ENCODE results near the gene CARD10. TPM values are rescaled to one million over a fixed set of nuclear protein-coding genes. Genes with fewer than 3 reads are reported as not detected.
"Not testable (repeated sequence)": the region's sequence is repeated elsewhere in the genome, so short reads cannot be mapped to it uniquely, and the experiment has no call there.

The CARD10 gene
- total RNA-seq, 1 experiment from 2014 or later = 0.26 TPM

DNA sequence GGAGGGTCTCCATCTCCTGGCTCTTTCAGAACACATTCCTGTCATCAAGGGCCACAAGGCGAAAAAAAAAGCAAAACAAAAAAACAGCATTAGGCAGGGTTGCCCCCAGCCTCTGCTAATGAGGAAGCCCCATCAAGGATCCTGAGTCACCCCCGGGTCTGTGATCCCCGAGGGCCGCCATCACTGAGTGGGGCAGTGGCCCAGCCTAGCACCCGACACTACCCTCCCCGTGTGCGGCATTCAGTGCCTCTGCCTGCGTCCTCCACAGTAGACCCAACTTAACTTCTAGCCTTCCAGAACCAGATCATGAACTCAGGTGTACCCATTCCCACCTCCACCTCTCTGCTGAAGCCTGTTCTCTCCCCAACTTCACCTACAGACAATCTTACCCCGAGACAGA lies 34.5 kb upstream of the CARD10 start:
- intact Hi-C loops (cut with micrococcal nuclease; ENCODE audit: unreplicated experiment) = no loop called here
- H3K9me3 ChIP-seq (ENCODE audit: low read depth, low read length, poor library complexity, severe bottlenecking) = no peaks in the 10 kb centered on the region
- DNase-seq (ENCODE audit: low spot score) = no peak
- H3K27me3 ChIP-seq (replicated peaks; ENCODE audit: insufficient read depth, low read depth, low read length, poor library complexity) = no peaks in the 10 kb centered on the region
- BruUV-seq (replicated peaks) = no TSS peak
- CTCF ChIA-PET = interaction anchor here (0.6 kb wide), 1 partner anchor 207 kb away, joined by 4 read pairs; no protein-coding TSS in a partner anchor
- H3K4me3 ChIP-seq (ENCODE audit: low read depth, low read length, poor library complexity, severe bottlenecking) = no peak overlapping the region
- H3K36me3 ChIP-seq (ENCODE audit: insufficient read depth, low read length, poor library complexity, severe bottlenecking) = no peaks in the 10 kb centered on the region
- POLR2A ChIA-PET (ENCODE audit: low non-redundant PET) = no interaction called here
- TF ChIP-seq, protein P1, sequence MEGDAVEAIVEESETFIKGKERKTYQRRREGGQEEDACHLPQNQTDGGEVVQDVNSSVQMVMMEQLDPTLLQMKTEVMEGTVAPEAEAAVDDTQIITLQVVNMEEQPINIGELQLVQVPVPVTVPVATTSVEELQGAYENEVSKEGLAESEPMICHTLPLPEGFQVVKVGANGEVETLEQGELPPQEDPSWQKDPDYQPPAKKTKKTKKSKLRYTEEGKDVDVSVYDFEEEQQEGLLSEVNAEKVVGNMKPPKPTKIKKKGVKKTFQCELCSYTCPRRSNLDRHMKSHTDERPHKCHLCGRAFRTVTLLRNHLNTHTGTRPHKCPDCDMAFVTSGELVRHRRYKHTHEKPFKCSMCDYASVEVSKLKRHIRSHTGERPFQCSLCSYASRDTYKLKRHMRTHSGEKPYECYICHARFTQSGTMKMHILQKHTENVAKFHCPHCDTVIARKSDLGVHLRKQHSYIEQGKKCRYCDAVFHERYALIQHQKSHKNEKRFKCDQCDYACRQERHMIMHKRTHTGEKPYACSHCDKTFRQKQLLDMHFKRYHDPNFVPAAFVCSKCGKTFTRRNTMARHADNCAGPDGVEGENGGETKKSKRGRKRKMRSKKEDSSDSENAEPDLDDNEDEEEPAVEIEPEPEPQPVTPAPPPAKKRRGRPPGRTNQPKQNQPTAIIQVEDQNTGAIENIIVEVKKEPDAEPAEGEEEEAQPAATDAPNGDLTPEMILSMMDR (conservative IDR thresholded peaks at IDR 0.05; ENCODE audit: low read depth, low read length) = no peak
- TF ChIP-seq EZH2 (IDR thresholded peaks at IDR 0.05; ENCODE audit: borderline replicate concordance, low read depth, low read length, poor library complexity, severe bottlenecking) = no peak
- H3K27ac ChIP-seq (ENCODE audit: low read depth, low read length, poor library complexity, severe bottlenecking) = no peak overlapping the region
- H3K4me1 ChIP-seq (ENCODE audit: insufficient read depth, low read length, poor library complexity, severe bottlenecking) = no peaks in the 10 kb centered on the region

DNA sequence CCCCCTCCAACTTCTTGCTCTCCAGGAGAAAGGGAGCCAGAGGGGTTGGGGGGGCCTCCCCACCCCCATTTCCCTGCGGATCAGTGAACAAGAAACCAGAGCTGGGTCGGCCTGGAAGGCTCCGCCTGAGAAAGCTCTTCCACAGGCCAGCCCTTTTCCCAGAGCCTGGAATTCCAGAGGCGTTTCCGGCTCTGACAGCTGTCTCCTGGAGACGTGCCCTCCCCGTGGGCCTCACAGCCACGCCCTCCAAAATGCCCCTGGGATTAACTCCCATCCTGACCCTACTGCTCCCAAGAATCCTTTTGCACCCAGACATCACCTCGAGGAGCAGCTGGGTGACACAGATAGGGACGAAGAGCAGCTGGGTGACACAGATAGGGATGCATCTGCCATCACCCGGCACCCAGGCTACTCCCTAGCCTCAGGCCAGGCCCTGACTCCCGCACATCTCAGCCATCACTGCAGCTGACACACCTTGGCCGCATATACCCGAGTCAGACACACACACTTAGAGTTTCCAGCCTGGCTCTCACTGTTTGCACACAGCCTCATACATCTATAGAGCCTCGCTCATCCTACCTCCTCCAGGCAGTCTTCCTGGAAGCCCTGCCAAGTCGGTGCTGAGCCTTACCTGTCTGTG lies 33.4 kb upstream of the CARD10 start:
- CTCF ChIA-PET = no interaction called here
- intact Hi-C loops (cut with micrococcal nuclease; ENCODE audit: unreplicated experiment) = no loop called here
- Histone ChIP-seq H3K9me3 (ENCODE audit: low read depth, low read length, poor library complexity, severe bottlenecking) (no peaks in the 10 kb centered on the region), H3K36me3 (ENCODE audit: insufficient read depth, low read length, poor library complexity, severe bottlenecking) (no peaks in the 10 kb centered on the region), H3K4me1 (ENCODE audit: insufficient read depth, low read length, poor library complexity, severe bottlenecking) (no peaks in the 10 kb centered on the region), H3K27ac (ENCODE audit: low read depth, low read length, poor library complexity, severe bottlenecking) (no peak overlapping the region), H3K27me3 (replicated peaks; ENCODE audit: insufficient read depth, low read depth, low read length, poor library complexity) (no peaks in the 10 kb centered on the region), H3K4me3 (ENCODE audit: low read depth, low read length, poor library complexity, severe bottlenecking) (no peak overlapping the region)
- no peak for TF ChIP-seq EZH2 (IDR thresholded peaks at IDR 0.05; ENCODE audit: borderline replicate concordance, low read depth, low read length, poor library complexity, severe bottlenecking)
- no TSS peak for BruUV-seq (replicated peaks)
- POLR2A ChIA-PET (ENCODE audit: low non-redundant PET) = no interaction called here
- no peak for DNase-seq (ENCODE audit: low spot score)

DNA sequence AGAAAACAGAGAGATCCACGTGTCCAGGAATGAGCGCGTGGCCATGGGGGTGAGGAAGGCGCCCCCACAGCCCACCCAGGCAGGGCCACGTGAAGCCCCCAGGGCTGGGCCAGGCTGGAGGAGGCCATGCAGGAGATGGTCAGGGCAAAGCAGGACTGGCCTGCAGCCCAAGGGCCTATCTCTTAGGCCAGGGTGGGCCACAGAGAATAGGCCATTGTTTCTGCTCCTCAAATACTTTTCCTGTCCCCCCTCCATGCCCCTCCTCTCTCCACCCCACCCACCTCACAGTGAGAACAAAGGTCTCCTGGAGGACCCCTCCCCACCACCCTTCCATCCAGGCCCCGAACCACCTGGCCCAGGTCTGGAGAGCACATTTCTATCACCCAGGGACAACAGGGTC lies 32.8 kb upstream of the CARD10 start:
- no peaks in the 10 kb centered on the region for H3K4me1 ChIP-seq (ENCODE audit: insufficient read depth, low read length, poor library complexity, severe bottlenecking)
- no peaks in the 10 kb centered on the region for H3K36me3 ChIP-seq (ENCODE audit: insufficient read depth, low read length, poor library complexity, severe bottlenecking)
- no peak overlapping the region for H3K4me3 ChIP-seq (ENCODE audit: low read depth, low read length, poor library complexity, severe bottlenecking)
- CTCF ChIA-PET = no interaction called here
- TF ChIP-seq EZH2 (IDR thresholded peaks at IDR 0.05; ENCODE audit: borderline replicate concordance, low read depth, low read length, poor library complexity, severe bottlenecking) = no peak
- TF ChIP-seq, protein P1 (conservative IDR thresholded peaks at IDR 0.05; ENCODE audit: low read depth, low read length) = no peak
- intact Hi-C loops (cut with micrococcal nuclease; ENCODE audit: unreplicated experiment) = no loop called here
- POLR2A ChIA-PET (ENCODE audit: low non-redundant PET) = no interaction called here
- no peaks in the 10 kb centered on the region for H3K9me3 ChIP-seq (ENCODE audit: low read depth, low read length, poor library complexity, severe bottlenecking)
- no peak overlapping the region for H3K27ac ChIP-seq (ENCODE audit: low read depth, low read length, poor library complexity, severe bottlenecking)
- H3K27me3 ChIP-seq (replicated peaks; ENCODE audit: insufficient read depth, low read depth, low read length, poor library complexity) = no peaks in the 10 kb centered on the region
- no TSS peak for BruUV-seq (replicated peaks)
- no peak for DNase-seq (ENCODE audit: low spot score)

DNA sequence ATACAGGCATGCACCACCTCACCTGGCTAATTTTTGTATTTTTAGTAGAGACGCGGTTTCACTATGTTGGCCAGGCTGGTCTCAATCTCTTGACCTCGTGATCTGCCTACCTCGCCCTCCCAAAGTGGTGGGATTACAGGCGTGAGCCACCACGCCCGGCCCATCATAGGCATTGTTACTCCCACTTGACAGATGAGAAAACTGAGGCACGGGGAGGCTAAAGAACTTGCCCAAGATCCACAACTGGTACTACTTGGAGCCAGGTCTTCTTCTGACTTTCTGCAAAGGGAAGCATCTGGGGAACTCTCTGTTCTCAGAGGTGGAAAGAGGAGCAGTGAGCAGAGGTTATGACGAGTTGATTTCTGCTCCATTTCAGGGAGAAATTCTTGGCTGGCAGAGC lies 31.7 kb upstream of the CARD10 start:
- H3K36me3 ChIP-seq (ENCODE audit: insufficient read depth, low read length, poor library complexity, severe bottlenecking); H3K4me3 ChIP-seq (ENCODE audit: low read depth, low read length, poor library complexity, severe bottlenecking); H3K27me3 ChIP-seq (replicated peaks; ENCODE audit: insufficient read depth, low read depth, low read length, poor library complexity); intact Hi-C loops (cut with micrococcal nuclease; ENCODE audit: unreplicated experiment); H3K4me1 ChIP-seq (ENCODE audit: insufficient read depth, low read length, poor library complexity, severe bottlenecking); H3K27ac ChIP-seq (ENCODE audit: low read depth, low read length, poor library complexity, severe bottlenecking); BruUV-seq (replicated peaks); DNase-seq (ENCODE audit: low spot score); H3K9me3 ChIP-seq (ENCODE audit: low read depth, low read length, poor library complexity, severe bottlenecking): not testable (repeated sequence)
- ChIA-PET CTCF (interaction anchor here (0.7 kb wide), 1 partner anchor 11 kb away, joined by 4 read pairs; no protein-coding TSS in a partner anchor), POLR2A (ENCODE audit: low non-redundant PET) (interaction anchor here (0.6 kb wide), 1 partner anchor 8 kb away, joined by 5 read pairs; no protein-coding TSS in a partner anchor)

Data from A673 (cell line).